HG03575 (cell line): Measurements from ENCODE around the gene SLCO3A1.
"Not testable (repeated sequence)": the region's sequence is repeated elsewhere in the genome, so short reads cannot be mapped to it uniquely, and the experiment has no call there.

Experiments
- ATAC-seq: cut with Tn5 transposase; IDR thresholded peaks from one replicate; pipeline ENCODE4 v1.9.1; 2021; ENCODE audit not compliant: unreplicated experiment, insufficient number of reproducible peaks, low FRiP score; ENCODE audit errors: extremely low read depth

SLCO3A1 gene

GRCh38 chr15:92069308-92070250 lies 216.1 kb downstream of the SLCO3A1 start:
- ATAC-seq: no peak

DNA sequence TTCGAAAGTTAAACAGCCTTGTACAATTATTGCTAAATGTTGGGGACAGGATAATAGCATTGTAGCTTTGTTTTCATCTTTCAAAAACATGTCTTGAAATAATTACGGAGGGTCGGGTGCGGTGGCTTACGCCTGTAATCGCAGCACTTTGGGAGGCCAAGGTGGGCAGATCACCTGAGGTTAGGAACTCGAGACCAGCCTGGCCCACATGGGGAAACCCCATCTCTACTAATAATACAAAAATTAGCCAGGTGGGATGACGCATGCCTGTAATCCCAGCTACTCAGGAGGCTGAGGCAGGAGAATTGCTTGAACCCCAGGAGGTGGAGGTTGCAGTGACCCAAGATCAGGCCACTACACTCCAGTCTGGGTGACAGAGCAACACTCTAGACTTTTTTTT lies 216.7 kb downstream of the SLCO3A1 start:
- ATAC-seq: not testable (repeated sequence)

DNA sequence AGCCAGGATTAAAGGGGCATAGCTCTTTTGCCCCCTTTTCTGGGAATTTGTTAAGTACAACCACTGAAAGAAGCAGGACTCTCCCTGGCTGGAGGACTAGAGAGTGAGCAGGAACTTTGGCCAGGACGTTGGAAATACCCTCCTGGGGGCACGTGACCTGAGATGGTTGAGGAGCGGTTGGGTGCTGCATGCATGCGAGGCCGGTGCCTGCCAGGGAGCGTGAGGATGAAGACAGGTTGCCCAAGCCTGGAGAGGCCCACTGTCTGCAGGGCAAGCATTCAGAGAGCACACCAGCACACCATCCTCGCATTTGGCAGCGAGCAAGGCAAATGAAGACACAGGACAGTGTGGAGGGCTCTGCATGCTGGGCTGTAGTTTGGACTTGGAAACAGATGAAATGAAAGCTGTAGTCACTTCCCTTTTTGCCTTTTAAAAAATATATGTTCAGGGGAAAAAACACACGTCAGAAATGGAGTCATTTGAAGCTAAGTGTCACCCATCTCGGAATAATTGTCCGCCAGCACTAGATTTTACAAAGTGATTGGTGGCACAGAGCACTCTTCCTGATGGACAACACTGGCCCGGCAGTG lies 217.6 kb downstream of the SLCO3A1 start:
- ATAC-seq: no peak

DNA sequence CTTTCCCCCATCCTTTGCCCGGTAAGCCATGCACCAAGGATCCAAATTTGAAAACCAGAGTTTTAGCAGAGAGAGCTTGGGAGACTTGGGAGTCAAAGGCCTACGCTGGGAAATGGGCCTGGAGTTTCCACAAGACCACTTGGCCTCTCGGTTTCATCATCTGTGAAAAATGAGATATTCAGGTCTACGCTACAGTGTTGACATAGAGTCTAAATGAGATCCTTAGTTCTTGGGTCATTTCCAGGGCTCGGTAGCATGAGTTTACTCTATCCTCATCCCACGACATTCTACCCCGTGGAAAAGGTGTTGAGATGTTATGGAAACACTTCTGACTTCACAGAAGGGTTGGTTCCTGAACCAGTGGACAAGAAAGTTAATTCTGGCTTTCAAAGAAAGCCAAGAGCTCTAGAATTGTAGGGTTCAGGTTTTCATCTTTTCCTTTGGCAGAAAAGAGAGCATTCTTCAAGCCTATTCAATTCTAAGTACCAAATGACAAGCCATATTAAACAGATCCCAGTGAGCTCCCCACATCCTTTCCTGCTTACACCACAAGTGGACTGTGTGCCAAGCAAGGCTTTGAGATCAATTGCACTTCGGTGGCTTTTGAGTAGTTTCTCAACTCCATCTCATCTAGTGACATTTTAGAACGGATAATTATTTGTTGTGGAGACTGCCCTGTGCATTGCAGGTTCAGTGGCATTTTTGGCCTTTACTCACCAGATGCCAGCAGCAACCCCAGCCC lies 219.7 kb downstream of the SLCO3A1 start:
- ATAC-seq: no peak

GRCh38 chr15:92074101-92074500 lies 220.6 kb downstream of the SLCO3A1 start:
- ATAC-seq: no peak

- no peak for ATAC-seq
Measured at GRCh38 chr15:92074646-92075045, 221.1 kb downstream of the SLCO3A1 start.

- ATAC-seq: no peak
Measured at GRCh38 chr15:92075764-92076163, 222.3 kb downstream of the SLCO3A1 start.

- no peak for ATAC-seq
Measured at GRCh38 chr15:92076541-92076940, 223.0 kb downstream of the SLCO3A1 start.

GRCh38 chr15:92077353-92078085 lies 224.0 kb downstream of the SLCO3A1 start:
- ATAC-seq: no peak

DNA sequence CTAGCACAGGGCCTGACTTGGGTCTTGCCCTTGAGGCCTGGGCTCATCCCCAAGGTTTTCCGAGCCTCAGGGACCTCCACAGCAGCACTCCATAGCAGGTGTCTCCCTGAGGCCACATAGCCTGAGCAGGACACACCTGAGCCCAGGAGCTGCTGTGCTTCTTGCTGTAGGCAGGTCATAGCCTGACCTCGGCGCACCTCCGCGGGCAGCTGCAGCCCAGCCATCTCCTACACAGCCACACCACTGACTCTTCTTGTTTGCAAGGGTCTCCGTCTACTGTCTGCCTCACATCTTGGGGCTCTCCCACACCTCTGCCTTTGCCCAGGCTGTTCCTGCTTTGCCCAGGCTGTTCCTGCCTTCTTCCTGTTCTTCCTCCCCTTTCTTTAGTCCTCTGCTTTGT lies 224.8 kb downstream of the SLCO3A1 start:
- no peak for ATAC-seq

- no peak for ATAC-seq
Measured at GRCh38 chr15:92079047-92079446, 225.5 kb downstream of the SLCO3A1 start.

DNA sequence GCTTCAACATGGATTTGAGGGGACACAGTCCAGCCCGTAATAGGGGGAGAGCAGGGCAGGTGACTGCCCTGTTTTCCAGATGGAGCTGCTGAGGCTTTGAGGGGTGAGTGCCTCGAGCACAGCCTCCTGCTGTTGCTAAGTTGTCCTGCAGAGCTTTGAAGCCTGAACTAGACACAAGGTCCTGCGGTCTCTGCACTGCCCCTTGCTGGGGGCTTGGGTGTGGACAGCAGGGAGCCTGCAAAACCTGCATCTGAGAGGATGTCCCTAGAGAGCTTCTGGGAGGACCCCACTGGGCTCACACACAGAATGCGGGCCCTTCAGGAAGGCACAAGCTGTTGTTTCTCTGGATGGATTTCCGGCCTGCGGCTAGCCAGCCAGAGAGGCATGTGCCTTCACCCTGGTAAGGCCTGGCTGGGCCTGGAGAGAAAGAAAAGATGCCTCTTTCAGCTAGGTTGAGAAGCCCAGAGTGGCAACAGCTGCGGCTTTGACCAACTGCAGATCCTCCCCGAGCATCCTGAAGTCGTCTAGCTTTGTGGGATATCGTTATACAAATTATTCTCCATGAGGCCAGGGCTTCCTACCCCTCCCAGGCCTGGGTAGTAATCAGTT lies 226.2 kb downstream of the SLCO3A1 start:
- no peak for ATAC-seq

DNA sequence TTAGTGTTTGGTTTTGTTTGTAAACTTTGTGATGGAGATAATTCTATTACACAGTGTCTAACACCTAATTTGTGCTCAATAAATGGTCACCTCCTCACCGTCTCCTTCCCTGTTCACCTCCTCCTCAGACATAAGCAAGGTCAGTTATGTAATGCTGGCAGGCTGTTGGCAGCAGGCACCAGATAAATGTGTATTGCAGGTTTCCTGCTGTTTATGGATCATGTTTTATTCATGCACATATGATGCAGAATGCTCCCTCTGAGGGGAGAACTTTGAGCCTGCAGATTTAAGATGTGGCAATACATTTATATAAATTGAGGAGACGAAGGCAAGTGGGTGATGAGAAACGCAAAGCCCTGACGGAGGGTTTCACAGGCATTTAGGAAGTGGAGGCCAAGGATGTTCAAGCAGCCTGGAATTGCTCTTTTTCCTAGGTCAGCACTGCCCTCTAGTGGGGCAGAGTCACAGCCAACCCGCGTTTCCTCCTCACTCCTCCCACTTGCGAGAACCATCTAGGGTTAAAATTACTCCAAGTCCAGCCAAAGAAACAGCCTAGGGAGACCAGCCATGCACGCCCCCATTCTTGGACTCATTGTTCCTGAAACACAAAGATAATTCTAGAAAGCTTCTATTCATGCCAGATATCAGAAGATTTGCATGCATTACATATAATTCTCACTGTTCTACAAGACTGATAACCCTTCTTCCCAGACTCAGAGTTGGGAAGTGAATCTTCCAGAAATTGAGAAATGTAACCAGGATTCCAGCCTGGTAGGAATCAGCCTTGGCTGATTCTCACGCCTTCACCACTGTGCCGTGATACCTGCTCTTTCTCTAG lies 228.7 kb downstream of the SLCO3A1 start:
- ATAC-seq: no peak

DNA sequence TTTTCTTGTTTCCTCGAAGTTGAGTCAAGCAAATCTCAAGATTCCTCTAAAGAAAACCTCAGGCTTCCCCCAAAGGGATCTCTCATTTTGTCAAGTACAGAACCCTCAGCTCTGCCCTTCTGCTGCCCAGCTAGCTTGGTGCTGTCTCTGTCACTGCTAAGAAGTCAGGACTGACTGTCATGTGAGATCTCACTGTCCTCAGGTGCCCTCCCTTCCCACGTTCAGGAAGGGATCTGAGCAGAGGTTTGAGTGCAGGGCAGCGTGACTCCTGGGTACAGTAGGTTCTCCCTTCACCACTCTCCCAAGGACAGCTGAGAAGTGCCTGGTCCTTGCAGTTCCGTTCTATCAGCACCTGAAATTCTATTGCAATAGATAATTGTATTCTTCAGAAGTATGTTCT lies 229.7 kb downstream of the SLCO3A1 start:
- no peak for ATAC-seq

DNA sequence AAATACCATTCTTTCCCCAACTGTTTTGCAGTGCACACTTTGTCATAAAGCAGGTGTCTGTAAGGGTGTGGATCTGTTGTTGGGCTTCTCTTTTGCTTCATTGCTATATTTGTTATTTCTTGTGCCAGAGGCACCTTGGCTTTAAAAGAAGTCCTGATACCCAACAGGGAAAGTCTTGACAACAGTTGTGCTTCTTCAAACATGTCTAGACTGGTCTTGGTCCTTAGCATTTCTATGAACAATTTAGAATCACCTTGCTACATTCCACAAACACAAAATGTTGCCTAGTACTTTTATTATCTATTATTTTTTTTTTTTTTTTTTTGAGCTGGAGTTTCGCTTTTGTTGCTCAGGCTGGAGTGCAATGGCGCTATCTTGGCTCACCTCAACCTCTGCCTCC lies 233.7 kb downstream of the SLCO3A1 start:
- ATAC-seq: no peak

DNA sequence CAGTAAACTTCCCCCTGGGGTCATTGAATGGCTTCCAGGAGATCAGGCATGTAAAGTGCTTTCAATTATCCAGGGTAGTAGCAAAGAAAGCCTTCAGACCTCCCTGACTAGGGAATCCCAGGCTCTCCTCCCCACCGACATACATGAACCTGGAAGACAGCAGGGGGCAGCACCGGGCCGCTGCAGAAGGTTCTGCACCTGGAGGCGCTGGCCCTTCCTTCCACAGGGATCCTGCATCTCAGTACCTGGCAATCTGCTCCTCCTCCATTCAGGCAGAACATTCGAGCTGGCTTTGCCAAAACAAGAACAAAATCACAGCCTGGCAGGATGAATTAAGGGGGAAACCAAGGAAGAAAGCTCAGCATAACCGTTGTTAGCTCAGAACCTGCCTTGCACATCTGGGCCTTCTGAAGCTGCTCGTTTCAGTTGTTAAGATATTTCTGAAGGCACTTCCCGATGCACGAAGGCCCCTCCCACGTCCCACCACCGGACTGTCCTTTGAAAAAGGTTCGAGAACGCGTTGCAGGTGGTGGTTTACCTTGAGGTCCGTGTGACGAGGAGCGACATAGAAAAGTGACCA lies 237.7 kb downstream of the SLCO3A1 start:
- ATAC-seq: no peak

DNA sequence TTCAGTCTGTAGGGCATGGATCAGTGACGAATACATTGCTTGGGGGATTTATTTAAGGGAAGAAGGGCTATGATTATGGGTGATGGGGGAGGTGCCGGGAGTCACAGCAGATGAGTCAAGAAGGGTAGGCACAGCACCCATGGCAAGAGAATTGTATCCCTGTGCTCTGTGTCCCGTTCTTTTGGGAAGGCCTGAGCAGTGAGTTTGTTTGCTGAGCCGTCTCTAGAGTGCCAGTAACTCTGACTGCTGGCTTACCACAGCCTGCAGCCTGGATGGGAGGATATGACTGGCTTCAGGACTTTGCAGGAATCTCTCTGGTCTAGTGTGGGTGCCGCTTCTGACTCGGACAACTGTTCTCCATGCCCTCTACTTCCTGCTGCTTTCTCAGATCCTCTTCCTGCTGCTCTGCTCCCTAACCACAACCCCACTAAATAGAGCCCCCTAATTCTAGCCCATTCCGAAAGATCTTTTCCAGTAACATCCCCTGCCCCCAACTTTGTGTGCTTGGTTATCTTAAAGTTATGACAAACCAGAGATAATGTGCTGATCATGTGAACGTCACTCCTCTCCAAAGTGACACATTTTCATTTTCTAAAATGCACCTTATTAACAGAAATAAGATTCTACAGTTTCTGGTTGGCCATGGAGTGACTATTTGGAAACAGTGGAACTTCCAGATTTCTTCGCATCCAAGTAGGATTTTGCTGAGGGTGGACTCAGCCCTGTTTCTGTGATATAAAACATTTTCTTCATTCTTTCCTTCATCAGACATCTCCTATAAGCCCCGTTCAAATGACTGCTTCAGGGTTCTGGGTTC lies 239.0 kb downstream of the SLCO3A1 start:
- ATAC-seq: no peak
